NCI-H2107 (cell line): ENCODE measurements around the gene CTNND2.

ENCODE experiments used
- DNase-seq: peaks from one replicate; lab custom pipeline; 2025; lab: John Stamatoyannopoulos, UW

The CTNND2 gene

DNA sequence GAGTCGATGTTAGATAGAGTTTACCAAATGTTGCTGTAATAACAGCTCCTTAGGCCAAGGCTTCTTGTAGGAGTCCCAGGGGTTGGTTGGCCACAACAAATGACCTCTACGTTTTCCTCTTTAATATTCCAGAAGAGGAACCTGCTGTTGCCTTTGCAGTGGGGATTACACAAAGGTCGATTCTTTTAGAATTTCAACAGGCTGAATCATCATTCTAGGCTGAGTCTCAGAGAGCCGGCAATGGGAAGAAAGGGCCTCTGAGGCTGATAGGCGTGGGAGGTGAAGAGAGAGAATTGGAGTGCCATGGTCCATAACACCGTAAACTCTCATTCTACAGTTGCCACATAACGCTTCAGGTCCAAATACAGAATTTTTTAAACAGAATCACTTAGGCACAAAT, 737.3 kb downstream of the CTNND2 start:
- no peak for DNase-seq

DNA sequence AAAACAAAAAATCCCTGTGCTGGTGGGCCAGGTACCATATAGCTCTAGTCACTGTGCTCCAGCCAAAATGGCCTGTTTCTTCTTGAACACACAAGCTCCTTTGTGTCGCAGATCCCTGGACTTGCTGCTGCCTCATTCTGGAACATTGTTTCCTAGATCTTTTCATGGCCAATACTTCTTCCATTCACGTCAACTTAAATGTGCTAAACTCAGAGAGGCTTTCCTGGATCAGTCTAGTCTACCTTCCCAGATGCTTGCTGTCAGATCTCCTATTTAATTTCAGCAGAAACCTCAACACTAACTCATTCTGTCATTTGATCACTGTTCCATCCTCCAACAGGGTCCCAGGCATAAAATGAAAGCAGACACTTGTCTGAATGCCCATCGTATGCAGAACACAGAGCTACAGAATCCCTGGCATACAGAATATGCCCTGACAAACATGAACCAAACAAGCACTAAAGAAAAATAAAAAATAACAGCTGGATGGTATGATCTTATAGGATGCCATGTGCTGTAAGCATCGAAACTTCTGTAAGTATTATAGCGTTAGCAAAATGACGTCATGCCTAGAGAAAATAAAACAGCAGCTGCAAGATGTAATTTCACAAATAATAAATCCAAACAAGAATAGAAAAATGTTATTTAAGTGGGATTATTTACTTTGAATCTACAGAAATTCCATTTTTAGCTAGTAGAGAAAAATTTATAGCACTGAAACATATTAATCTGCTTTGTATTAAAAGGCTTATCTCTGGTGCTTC, 739.5 kb downstream of the CTNND2 start:
- no peak for DNase-seq

DNA sequence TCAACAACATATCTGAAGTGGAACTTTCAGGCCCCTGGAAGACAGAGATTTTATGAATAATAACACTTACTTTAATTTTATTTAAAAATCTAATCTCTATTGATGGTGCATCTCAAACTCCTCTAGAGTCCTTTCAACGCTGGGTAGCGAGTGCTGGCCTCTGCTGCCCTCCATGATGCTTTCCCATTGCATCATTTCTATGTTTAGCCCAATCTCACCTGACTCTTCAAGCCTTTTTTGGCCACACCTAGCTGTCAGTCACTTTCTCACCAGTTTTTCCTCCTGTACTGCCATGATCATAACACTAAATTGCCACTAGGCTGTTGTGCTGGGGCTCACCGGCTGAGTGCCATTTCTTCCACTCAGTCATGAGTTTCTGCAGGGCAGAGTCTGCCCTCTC, 747.1 kb downstream of the CTNND2 start:
- no peak for DNase-seq

DNA sequence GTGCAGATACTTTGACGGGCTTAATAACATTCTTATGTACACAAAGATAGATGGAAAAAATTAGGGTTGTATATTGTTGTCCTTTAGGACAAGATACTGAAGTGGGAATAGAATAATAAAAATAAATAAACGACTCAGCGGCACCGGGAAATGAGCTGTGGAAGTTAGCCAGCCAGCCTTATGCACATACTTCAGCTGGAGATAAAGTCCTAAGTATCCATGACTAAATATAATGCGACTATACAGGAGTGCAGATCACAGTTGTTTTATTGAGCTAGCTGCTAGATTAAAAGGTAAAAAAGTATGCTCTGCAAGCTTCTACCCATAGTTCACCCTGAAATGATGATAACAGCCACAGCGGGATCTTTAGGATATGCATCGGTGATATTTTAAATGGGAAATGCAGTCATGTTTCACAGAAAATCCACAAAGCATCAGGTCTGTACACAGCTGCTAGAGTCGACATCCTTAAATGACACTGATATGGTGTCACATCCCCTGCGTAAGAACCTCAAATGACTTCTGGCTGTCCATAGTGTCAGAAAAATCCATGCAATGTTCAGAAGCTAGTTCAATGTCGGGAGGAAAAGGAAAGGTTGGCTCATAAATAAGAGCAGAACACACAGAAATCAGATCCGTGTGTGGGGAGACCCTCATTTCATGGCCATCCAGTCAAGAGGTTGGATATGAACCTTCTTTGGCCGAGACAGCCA, 750.4 kb downstream of the CTNND2 start:
- no peak for DNase-seq

DNA sequence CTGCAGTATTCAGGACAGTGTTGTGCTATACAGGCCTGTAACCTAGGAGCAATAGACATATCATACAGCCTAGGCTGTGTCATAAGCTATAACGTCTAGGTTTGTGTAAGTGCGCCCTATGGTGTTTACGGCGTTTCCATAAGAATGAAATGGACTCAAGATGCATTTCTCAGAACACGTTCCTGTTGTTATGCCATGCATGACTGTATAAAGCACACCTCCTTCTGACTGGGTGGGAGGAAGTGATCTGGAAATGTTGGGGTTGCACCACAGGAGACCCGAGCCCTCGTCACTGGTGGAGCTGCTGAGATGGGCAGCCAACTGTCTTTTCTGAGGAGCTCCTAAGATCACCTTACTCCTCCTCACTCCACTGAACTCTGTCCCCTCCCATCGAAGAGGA, 751.9 kb downstream of the CTNND2 start:
- DNase-seq = no peak

DNA sequence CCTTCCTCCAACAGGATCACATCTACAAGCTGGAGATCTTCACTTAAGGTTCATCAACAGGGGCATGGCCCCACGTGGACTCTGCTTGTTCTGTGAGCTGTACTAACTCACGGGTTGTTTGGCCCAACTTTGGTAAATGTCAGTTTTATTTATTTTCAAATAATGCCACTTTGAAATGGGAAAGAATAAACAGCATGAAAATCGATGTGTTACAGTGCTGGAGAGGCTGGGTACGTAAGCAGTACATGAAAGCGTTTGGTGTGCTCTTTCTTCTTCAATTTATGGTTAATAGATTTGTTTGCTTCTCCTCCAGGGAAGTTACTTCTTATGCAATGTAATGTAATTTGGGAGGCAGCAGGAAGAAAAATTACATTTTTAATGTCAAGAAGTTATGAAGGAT, 753.3 kb downstream of the CTNND2 start:
- DNase-seq = no peak

DNA sequence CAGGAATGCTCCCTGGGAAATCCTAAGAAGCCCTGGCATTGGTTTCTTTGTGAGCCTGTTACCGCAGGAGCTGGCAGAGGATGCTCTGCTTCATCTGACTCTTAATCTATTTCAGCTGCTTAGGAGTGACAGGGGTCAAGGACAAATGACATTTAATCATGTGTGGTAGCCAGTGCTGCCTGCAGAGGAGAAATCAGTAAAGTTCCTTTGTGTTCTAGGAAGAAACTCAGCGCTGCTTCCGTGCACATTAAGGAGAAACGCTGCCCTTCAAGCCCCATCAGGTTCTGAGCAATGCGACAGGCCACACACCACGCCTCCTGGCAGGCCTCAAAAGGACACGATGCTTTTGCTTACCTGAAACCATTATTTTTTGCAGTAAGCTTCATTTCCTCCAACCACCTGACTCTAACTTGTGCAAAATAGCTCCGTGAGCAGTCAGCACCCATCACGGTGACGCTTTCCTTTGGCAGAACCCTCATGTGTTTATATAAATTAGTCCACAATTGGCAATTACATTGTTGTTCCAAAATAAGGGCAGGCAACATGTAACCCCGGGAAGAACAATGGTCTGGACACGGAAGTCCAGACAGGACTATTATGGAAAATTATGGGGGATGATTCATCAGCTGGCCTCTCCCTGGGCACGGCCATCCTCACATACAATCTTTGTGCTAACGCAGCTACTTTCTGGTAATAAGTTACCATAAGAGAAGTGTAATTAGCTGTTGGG, 755.3 kb downstream of the CTNND2 start:
- no peak for DNase-seq

DNA sequence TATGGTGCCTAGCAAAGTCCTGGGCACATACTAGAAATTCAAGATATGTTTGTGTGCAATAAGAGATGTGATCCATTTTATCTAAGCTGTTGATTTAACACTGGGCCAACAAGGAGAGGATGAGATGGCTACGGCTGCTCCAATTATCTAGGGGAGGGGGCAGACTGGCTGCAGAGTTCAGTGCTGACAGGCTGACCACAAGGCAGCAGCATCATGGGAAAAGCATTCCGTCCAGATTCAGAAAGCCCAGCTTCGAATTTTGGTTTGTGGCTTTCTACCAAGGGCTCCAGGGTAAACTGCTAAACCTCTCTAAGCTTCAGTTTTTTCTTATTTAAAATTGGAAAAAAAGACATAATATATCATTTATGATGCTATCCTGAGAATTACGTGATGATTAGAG, 758.1 kb downstream of the CTNND2 start:
- no peak for DNase-seq

DNA sequence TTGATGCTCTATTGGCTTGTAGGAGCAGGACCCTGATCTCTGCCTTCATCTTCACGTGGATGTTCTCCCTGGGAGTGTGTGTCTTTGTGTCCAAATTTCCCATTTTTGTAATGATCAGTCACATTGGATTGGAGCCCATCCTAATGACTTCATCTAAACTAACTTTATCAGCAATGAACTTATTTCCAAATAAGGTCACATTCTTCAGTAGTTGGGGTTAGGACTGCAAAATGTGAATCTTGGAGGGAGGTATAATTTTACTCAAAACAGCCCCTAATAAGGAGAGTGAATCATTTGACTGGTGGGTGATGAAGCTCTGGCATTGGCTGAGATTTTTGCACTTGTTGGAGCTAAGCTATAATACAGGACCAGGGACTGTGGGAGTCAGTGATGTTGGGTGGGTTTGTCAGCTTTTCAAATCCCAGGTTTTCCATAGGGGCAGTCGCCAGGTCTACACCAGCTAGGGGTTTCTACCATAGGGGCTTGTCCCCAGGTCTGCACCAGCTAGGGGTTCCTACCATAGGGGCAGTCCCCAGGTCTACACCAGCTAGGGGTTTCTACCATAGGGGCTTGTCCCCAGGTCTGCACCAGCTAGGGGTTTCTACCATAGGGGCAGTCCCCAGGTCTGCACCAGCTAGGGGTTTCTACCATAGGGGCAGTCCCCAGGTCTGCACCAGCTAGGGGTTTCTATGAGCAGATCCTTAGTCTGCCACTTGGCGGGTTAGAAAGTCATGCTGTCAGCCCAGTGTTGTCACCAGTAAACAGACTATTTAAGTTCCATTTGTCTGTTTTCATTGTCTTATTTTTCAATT, 760.6 kb downstream of the CTNND2 start:
- DNase-seq = no peak

DNA sequence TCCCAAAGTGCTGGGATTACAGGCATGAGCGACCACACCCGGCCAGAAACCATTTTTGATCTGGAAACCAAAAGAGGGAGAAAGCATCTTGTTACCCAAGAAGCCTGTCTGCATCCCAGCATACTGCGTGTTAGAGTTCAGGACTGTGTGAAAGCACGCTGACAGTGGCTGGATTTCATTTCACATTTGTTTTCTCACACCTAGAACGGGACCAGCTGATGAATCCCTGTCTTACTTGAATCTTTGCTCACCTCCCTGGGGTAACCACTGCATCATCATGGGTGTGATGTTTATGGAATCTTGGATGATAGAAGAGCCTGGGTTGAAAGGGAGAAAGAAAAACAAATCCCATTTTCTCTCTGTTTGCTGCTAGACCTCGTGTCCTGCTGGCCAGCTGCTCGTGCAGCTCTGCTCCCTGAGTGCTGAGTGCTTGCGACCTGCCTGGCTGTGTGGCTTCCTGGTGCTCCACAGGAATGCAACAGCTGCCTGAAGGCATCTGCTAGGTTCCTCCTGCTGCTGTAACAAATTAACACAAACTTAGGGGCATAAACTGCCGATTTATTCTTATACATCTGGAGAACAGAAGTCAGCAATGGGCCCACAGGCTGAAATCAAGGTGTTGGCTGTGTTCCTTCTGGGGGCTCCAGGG, 764.9 kb downstream of the CTNND2 start:
- no peak for DNase-seq

DNA sequence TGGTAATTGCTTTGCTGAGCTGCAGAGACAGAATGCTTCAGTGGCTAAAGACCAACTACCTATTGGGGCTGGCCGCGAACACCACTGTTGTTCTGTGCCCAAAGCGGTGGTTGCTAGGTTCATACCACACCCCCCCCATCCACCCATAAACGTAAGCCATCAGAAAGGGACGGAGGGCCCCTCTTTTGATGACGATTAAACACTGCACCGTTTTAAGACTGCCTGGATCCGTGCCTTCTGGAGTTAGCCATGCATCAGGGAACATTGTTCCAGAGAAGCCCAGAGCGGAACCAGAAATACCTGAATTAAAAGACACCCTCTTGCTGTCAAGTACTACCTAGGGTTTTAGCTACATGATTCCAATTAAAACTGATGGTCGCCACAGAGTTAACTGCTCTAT, 774.1 kb downstream of the CTNND2 start:
- no peak for DNase-seq

DNA sequence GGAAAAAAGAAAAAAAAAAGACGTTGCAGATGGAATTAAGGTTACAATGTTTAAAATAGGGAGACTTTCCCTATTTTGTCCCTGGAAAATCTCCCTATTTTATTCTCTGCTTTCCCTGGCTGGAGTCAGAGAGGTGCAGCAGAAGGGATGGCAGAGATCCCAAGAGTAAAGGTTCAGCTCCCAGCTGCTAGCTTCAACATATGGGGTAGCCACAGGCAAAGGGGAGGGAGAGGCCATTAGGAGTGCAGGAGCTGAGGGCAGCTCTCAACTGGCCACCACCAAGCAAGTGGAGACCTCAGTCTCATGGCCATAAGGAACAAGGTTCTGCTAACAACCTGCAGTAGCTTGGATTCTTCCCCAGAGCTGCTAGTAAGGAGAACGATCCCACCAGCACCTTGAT, 776.2 kb downstream of the CTNND2 start:
- no peak for DNase-seq

DNA sequence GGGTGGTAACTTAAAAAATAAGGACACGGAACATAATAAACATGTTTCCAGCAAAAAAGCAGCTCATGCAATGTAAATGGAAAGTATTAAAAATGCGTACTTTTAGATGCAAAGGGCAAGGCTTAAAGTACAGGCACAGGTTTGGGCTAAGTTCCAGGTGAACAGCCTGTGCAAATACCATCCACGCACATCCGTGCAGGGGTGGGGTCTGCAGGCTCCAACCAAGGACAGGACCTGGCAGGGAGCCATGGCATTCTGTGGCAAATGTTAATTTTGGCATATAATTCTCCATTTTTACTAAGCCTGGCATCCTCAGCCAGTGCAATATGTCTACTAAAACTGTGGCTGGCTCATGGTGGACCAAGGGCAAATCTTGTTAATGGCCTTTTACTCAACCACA, 777.4 kb downstream of the CTNND2 start:
- no peak for DNase-seq

DNA sequence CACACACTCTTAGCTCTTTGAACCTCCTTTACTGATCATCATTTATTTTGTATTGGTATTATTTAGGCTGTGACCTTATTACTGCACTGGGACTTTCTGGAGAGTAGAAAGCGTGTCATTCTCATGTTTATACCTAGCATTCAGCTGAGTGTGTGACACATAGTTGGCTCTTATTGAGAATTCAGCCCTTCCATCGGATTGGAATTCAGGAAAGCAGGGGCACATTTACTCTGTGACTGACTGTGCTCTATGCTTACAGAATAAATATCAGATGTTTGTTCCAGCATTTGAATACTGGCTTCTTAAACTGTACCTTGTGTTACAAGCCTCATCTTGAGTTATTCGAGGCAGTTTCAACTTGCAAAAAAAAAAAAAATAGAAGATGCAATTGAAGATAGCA, 782.4 kb downstream of the CTNND2 start:
- no peak for DNase-seq

DNA sequence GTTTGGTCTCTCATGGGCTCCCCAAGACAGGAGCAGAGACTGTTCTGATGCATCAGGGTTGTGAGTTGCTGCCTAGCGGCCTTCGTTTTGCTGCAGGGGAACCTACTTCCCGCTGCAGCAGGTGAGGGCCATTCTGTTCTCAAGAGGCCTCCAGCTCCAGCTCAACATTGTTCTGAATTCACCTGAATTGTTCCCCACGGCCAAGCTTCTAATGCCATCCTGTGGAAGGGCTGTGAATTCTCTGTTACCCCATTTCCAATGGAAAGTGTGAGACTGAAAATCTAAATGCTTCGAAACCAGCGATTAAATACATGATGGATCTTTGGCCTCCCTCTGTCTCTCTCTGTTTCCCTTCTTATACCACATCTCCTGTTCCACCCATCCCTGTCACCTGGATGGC, 794.1 kb downstream of the CTNND2 start:
- no peak for DNase-seq

DNA sequence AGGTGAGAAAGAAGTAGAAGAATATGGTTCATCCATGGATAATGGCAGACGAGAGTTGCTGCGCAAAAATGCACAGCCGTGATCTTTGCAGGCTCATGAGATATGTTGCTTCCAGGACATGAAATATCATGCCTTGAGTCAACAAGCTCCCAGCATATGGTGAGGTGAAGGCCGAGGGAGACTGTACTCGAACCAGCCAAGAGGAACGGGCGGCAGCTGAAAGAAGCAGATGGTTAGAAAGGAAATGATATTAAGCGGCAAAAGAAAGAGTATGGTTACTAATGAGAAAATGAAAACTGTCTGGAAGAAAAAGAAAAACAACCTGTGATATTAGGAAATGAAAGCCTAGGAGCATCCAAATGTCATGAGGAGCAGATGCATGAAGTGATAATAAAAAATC, 798.5 kb downstream of the CTNND2 start:
- no peak for DNase-seq

DNA sequence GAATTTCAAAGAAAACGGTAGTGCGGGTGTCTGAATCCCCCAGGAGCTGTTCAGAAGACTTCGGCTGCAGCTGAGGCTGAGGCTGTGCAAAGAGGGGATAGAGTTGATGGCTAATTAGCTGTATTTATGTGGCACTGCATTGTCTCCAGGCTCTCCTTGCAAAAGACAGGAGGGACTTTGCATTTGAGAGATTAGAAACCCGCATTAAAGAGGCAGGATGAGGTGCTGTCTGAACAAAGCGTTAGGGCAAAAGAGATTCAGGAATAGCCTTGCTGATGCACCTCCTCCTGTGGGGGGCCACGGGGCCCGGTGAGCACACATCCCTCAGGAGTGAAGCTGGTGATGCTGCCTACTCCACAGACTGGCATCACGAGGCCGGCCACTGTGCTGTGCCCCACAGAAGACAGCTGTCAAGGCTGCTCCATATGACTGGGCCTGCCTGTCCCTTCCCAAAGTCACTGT, 799.6 kb downstream of the CTNND2 start:
- DNase-seq = no peak

DNA sequence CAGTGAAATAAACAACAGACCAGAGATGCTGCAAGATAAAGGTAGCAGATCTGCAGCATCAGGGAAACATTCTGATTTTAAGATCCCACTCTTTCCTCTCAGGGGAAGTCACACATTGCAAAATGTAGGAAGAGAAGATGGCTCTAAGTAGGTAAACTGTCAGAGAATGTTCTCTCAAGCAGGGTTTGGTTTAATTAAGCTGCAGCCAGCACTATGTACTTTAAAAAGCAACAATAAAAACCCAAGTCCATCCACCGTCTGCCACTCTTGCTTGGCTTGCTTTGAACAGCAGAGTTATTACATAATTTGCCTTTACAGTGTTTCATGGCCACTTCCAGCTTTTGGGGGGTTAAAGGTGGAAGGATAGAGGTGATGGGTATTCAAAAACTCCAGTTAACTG, 800.0 kb downstream of the CTNND2 start:
- no peak for DNase-seq

DNA sequence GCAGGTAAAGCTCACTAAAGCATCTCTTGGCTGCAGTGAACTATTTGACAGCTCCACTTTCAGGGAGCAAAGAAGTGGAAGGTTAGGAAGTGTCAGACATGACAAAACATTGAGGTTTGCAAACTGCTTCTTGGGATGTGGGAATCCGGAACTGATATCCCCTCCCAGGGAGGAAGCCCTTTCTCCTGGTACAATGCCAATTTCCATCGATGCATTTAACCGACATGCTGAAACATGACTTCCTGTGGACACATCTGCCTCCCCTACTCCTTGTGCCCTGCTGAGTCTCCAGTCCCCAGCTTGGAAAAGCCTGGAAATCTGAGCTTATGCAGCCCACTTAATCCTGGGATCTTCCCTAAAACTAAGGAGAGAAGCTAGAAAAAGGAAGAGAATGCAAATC, 820.1 kb downstream of the CTNND2 start:
- no peak for DNase-seq

DNA sequence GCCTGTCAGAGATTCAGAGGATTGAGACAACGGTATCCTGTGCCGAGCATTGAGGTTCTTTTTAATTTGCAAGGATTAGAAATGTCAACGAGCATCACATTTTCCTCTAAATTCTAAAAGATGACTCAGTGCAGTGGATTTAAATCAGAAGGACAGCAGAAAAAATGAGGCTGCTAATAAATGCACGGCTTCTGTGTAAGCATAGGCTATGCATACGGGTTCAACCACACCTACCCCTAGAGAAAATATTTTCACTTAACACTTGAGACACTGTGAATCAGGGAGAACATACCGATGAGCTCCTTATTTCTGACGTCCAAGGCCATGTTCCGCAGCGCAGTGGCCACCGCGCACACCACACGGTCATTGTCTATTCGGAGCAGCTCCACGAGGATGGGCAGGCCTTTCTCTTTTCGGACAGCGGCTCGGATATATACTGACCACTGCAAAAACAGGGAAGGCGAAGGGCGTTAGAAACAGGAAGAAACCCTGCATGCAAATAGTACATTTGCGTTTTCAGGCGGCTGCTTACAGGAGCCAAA, 821.8 kb downstream of the CTNND2 start:
- no peak for DNase-seq

DNA sequence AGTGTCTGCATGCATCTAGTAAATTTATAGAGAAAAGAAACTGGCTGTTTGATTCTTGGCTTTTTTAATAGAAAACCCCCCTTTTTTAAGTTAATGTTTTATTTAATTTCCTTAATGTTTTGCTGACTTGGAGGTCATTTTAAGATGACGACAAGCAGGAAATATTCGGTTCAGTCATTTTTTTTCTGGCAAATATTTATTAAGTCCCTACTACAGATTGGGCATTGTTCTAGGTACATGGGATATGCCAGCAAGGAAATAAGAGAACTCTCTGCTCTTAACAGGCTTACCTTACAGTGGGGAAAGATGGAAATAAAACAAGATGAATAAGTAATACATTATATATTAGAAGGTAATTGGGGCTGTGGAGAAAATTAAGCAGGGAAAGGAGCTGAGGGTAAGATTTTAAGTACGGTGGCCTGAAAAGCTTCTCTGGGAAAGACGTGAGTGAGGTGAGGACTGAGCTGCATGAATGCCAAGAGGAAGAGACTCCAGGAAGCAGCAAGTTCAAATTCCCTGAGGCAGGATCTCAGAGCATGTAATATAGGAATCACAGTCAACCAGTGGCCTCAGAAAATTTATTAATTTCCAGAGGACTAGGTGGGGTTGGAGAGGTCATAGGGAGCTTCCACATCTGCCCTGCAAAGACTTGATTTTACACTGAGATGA, 827.2 kb downstream of the CTNND2 start:
- DNase-seq = no peak
